WTC11 (cell line): ENCODE measurements around the gene EEA1.

Source experiments
- CREB1 ChIP-seq: sonication (generic); formaldehyde crosslinking; IDR thresholded peaks from 2 replicates; pipeline ENCODE4 v1.8.0; 2023; ENCODE audit warnings: mild to moderate bottlenecking, missing genetic modification reagents
- CTCF ChIP-seq: fragments of 200-600 bp; IDR thresholded peaks from 2 replicates; pipeline ENCODE4 v1.8.0; 2022; ENCODE audit warnings: antibody characterized with exemption
- ETV6 ChIP-seq: sonication (generic); formaldehyde crosslinking; IDR thresholded peaks from 2 replicates; pipeline ENCODE4 v1.8.1; 2022; ENCODE audit warnings: mild to moderate bottlenecking, missing genetic modification reagents
- GABPB1 ChIP-seq: sonication (generic); formaldehyde crosslinking; IDR thresholded peaks from 2 replicates; pipeline ENCODE4 v1.8.1; 2023; ENCODE audit warnings: mild to moderate bottlenecking, missing genetic modification reagents
- JUN ChIP-seq: sonication (generic); formaldehyde crosslinking; IDR thresholded peaks from 2 replicates; pipeline ENCODE4 v1.8.0; 2023; ENCODE audit warnings: mild to moderate bottlenecking, missing genetic modification reagents
- NR2C2 ChIP-seq: sonication (generic); formaldehyde crosslinking; IDR thresholded peaks from 2 replicates; pipeline ENCODE4 v1.8.0; 2022; ENCODE audit warnings: mild to moderate bottlenecking, missing genetic modification reagents
- STAT6 ChIP-seq: sonication (generic); formaldehyde crosslinking; conservative IDR thresholded peaks from 2 replicates; pipeline ENCODE4 v1.8.1; 2023; ENCODE audit warnings: mild to moderate bottlenecking, low read depth, missing genetic modification reagents, moderate library complexity
- USF2 ChIP-seq: sonication (generic); formaldehyde crosslinking; IDR thresholded peaks from 2 replicates; pipeline ENCODE4 v1.8.1; 2023; ENCODE audit warnings: mild to moderate bottlenecking, missing genetic modification reagents, moderate library complexity
- ZNF416 ChIP-seq: fragments of 250-450 bp; sonication (Bioruptor Pico); IDR thresholded peaks from 2 replicates; pipeline ENCODE4 v1.9.0; 2021; ENCODE audit warnings: mild to moderate bottlenecking, inconsistent platforms
- ZNF671 ChIP-seq: fragments of 250-450 bp; sonication (Bioruptor Pico); IDR thresholded peaks from 2 replicates; pipeline ENCODE4 v1.8.0; 2021; ENCODE audit warnings: mild to moderate bottlenecking

GRCh38 chr12:92735131-92735721 lies 193.9 kb downstream of the EEA1 start:
- no peak for TF ChIP-seq CTCF
- TF ChIP-seq ZNF416 (CRISPR knock-in tag): no peak
- no peak for TF ChIP-seq STAT6 (CRISPR knock-in tag)
- no peak for TF ChIP-seq JUN (CRISPR knock-in tag)
- no peak for TF ChIP-seq GABPB1 (CRISPR knock-in tag)
- no peak for TF ChIP-seq NR2C2 (CRISPR knock-in tag)
- no peak for TF ChIP-seq CREB1 (CRISPR knock-in tag)
- no peak for TF ChIP-seq ZNF671 (CRISPR knock-in tag)
- no peak for TF ChIP-seq USF2 (CRISPR knock-in tag)
- TF ChIP-seq ETV6 (CRISPR knock-in tag): no peak
